ENCODE measurements around the gene SPAG17.

Gene SPAG17

DNA sequence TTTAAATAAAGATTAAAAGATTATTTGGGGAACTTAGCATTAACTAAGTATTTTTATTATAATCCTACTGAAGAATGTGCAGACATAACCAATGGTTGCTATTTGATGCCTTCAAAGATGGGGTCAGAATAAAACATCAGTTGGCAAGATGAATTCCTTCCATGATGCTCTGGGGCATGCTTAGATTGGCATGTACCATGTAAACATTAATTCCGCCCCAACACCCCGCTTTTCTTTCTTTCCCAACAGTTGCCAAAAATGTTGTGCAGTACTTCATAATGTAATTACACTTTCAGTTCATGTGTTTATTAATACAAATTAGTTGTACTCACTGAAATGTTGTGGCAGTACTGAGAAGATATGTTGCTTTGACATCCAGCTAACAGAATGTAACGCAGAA is 82.6 kb downstream of the SPAG17 start:
- TF ChIP-seq TAF1 (IDR thresholded peaks at IDR 0.05; ENCODE audit: low read depth) (no peak), RAD21 (IDR thresholded peaks at IDR 0.05; ENCODE audit: low read depth) (no peak), TCF12 (IDR thresholded peaks at IDR 0.05; ENCODE audit: low read depth) (no peak), TEAD4 (IDR thresholded peaks at IDR 0.05) (no peak), ZBTB7A (IDR thresholded peaks at IDR 0.05; ENCODE audit: low read depth) (no peak), CREB1 (IDR thresholded peaks at IDR 0.05; ENCODE audit: low read depth) (no peak), EGR1 (IDR thresholded peaks at IDR 0.05) (no peak), EP300 (IDR thresholded peaks at IDR 0.05; ENCODE audit: borderline replicate concordance) (no peak)
- TF ChIP-seq, protein P1, sequence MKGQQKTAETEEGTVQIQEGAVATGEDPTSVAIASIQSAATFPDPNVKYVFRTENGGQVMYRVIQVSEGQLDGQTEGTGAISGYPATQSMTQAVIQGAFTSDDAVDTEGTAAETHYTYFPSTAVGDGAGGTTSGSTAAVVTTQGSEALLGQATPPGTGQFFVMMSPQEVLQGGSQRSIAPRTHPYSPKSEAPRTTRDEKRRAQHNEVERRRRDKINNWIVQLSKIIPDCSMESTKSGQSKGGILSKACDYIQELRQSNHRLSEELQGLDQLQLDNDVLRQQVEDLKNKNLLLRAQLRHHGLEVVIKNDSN (IDR thresholded peaks at IDR 0.05): no peak
- TF ChIP-seq, protein P2, sequence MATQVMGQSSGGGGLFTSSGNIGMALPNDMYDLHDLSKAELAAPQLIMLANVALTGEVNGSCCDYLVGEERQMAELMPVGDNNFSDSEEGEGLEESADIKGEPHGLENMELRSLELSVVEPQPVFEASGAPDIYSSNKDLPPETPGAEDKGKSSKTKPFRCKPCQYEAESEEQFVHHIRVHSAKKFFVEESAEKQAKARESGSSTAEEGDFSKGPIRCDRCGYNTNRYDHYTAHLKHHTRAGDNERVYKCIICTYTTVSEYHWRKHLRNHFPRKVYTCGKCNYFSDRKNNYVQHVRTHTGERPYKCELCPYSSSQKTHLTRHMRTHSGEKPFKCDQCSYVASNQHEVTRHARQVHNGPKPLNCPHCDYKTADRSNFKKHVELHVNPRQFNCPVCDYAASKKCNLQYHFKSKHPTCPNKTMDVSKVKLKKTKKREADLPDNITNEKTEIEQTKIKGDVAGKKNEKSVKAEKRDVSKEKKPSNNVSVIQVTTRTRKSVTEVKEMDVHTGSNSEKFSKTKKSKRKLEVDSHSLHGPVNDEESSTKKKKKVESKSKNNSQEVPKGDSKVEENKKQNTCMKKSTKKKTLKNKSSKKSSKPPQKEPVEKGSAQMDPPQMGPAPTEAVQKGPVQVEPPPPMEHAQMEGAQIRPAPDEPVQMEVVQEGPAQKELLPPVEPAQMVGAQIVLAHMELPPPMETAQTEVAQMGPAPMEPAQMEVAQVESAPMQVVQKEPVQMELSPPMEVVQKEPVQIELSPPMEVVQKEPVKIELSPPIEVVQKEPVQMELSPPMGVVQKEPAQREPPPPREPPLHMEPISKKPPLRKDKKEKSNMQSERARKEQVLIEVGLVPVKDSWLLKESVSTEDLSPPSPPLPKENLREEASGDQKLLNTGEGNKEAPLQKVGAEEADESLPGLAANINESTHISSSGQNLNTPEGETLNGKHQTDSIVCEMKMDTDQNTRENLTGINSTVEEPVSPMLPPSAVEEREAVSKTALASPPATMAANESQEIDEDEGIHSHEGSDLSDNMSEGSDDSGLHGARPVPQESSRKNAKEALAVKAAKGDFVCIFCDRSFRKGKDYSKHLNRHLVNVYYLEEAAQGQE (IDR thresholded peaks at IDR 0.05; ENCODE audit: low read depth): no peak
- TF ChIP-seq, protein P3, sequence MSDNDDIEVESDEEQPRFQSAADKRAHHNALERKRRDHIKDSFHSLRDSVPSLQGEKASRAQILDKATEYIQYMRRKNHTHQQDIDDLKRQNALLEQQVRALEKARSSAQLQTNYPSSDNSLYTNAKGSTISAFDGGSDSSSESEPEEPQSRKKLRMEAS (IDR thresholded peaks at IDR 0.05): no peak

DNA sequence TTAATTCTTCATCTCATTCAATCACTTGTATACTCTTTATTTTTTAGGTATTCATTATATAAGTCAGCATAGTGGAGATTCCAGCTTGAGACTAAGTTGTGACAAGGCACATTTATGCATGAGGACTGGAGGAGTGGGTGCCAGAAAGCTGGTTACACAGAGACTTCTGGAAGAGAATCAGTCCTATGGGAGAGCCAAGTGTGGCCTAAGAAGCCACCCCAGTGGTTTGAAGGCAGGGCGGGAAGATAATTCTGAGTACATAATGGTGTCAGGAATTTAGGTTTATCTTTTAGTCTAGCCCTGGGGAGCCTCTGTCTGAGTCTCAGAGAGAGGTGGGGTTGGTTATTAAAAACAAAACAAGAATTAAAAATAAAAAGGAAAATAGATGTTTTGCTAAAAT is 83.0 kb downstream of the SPAG17 start:
- no peak for TF ChIP-seq CREB1 (IDR thresholded peaks at IDR 0.05; ENCODE audit: low read depth)
- no peak for TF ChIP-seq TCF12 (IDR thresholded peaks at IDR 0.05; ENCODE audit: low read depth)
- no peak for TF ChIP-seq NFIC (IDR thresholded peaks at IDR 0.05)
- no peak for TF ChIP-seq EGR1 (IDR thresholded peaks at IDR 0.05)
- no peak for TF ChIP-seq EP300 (IDR thresholded peaks at IDR 0.05; ENCODE audit: borderline replicate concordance)
- no peak for TF ChIP-seq YY1 (IDR thresholded peaks at IDR 0.05; ENCODE audit: low read depth)
- TF ChIP-seq, protein P1 (IDR thresholded peaks at IDR 0.05): no peak
- no peak for TF ChIP-seq RAD21 (IDR thresholded peaks at IDR 0.05; ENCODE audit: low read depth)

DNA sequence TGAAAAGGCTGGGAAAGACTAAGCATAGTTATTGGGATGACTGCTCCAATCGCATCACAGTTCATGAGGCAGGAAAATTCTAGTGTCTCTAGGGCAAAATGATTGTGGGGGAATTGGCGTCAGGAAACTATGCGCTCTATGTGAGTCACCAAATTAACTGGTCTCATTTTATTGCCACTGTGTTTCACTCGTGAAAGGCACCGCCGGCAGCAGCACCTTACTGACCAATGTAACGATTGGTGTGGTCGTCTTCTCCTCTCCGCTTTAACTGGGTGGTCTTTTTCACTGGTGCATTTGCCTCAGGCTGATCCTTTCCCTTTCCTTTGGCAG is 83.5 kb downstream of the SPAG17 start:
- no peak for TF ChIP-seq TAF1 (IDR thresholded peaks at IDR 0.05; ENCODE audit: low read depth)
- TF ChIP-seq, protein P3 (IDR thresholded peaks at IDR 0.05): no peak
- TF ChIP-seq NFIC (IDR thresholded peaks at IDR 0.05): no peak
- TF ChIP-seq, protein P2 (IDR thresholded peaks at IDR 0.05; ENCODE audit: low read depth): no peak
- no peak for TF ChIP-seq FOXM1 (IDR thresholded peaks at IDR 0.05; ENCODE audit: borderline replicate concordance, low read depth)
- TF ChIP-seq EGR1 (IDR thresholded peaks at IDR 0.05): no peak
- TF ChIP-seq CREB1 (IDR thresholded peaks at IDR 0.05; ENCODE audit: low read depth): no peak
- no peak for TF ChIP-seq CEBPB (IDR thresholded peaks at IDR 0.05)
- TF ChIP-seq, protein P1 (IDR thresholded peaks at IDR 0.05): no peak
- TF ChIP-seq RAD21 (IDR thresholded peaks at IDR 0.05; ENCODE audit: low read depth): no peak

DNA sequence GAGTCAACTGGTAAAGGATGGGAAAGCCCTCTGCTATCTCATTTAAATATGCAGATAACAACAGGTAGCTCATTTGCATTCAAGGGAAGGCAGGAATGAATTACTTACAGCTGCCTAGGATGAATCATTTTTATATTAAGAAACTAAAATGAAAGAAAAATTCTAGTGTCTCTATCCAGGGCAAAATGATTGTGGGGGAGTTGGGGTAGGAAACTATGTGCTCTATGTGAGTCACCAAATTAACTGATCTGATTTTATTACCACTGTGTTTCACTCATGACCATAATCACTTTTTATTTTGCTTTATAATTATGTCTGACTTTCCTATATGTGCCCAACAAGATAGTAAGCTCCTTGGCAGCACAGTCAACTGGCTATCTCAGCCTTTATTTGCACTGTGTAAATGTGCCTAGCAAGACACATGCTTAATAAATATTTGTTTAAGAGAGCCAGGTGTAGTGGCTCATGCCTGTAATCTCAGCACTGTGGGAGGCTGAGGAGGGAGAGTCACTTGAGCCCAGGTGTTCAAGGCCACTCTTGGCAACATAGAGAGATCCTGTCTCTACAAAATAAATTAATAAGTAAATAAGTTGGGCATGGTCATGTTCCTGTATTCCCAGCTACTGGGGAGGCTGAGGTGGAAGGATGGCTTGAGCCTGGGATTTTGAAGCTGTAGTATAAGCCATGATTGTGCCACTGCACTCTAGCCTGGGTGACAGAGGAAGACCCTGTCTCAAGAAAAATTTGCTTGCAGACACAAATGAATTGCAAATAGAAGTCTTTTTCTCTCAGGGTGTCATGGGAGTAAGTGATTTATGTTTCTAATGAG is 84.1 kb downstream of the SPAG17 start:
- TF ChIP-seq EGR1 (IDR thresholded peaks at IDR 0.05): no peak
- TF ChIP-seq ZBTB7A (IDR thresholded peaks at IDR 0.05; ENCODE audit: low read depth): no peak
- TF ChIP-seq TEAD4 (IDR thresholded peaks at IDR 0.05): no peak
- TF ChIP-seq FOXM1 (IDR thresholded peaks at IDR 0.05; ENCODE audit: borderline replicate concordance, low read depth): no peak
- TF ChIP-seq, protein P1 (IDR thresholded peaks at IDR 0.05): no peak
- no peak for TF ChIP-seq CREB1 (IDR thresholded peaks at IDR 0.05; ENCODE audit: low read depth)
- no peak for TF ChIP-seq TCF12 (IDR thresholded peaks at IDR 0.05; ENCODE audit: low read depth)
- no peak for TF ChIP-seq CEBPB (IDR thresholded peaks at IDR 0.05)
- no peak for TF ChIP-seq RAD21 (IDR thresholded peaks at IDR 0.05; ENCODE audit: low read depth)
- no peak for TF ChIP-seq YY1 (IDR thresholded peaks at IDR 0.05; ENCODE audit: low read depth)

DNA sequence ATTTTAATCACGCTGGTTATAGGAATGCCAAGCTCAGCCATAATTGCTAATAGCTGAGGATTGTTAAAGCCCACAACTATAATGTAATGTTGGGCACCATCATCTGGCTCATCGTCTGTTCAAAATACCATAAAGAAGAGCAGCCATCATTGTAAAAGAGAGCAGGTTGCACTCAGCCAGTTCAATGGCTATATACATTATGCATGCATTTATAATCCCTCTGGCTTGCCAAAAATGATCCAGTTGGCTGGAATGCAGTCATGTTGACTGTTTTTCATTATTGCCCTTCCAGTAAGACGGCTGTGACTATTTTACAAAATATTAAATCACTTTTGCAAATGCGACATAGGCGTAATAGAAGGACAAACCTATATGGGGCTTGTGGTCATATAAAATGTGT is 85.3 kb downstream of the SPAG17 start:
- TF ChIP-seq TEAD4 (IDR thresholded peaks at IDR 0.05): no peak
- TF ChIP-seq, protein P1 (IDR thresholded peaks at IDR 0.05): no peak

Measured in Ishikawa (cell line).